Stimulated activated naive CD8-positive, alpha-beta T cell treated with anti-CD3 and anti-CD28 coated beads, Interleukin-15, Interleukin-2, amounts not matched to agents 100 U/mL and 50 U/mL, for 24 hours (primary cell): ENCODE data around the gene RIOK1.

Source experiments
- ATAC-seq: fragments of 150-1000 bp; cut with Tn5 transposase; one replicate; pipeline ENCODE4 v1.10.0; 2021
- DNase-seq: peaks from one replicate; pipeline ENCODE4 v3.0.0; 2021

Gene RIOK1

GRCh38 chr6:7409740-7410139 lies 20.1 kb downstream of the RIOK1 start:
- DNase-seq, result no peak
- ATAC-seq, result no peak

GRCh38 chr6:7410851-7411250 lies 21.2 kb downstream of the RIOK1 start:
- ATAC-seq (no peak), DNase-seq (no peak)

GRCh38 chr6:7411328-7411727 lies 21.7 kb downstream of the RIOK1 start:
- no peak for DNase-seq
- no peak for ATAC-seq

- no peak for ATAC-seq
- DNase-seq, result no peak
These were observed 23.7 kb downstream of the RIOK1 start for GRCh38 chr6:7413151-7413823.

GRCh38 chr6:7414811-7415210 lies 25.2 kb downstream of the RIOK1 start:
- ATAC-seq (no peak), DNase-seq (no peak)

GRCh38 chr6:7417684-7418083 lies 28.1 kb downstream of the RIOK1 start:
- DNase-seq (no peak), ATAC-seq (no peak)

- ATAC-seq, result no peak
These were observed 28.8 kb downstream of the RIOK1 start for GRCh38 chr6:7418238-7418905.

GRCh38 chr6:7419065-7419464 lies 29.5 kb downstream of the RIOK1 start:
- no peak for DNase-seq
- no peak for ATAC-seq

More at GRCh38 chr6:7418238-7418905, 28.8 kb downstream of the RIOK1 start:
- no peak for DNase-seq

- ATAC-seq (no peak), DNase-seq (no peak)
These were observed 31.5 kb downstream of the RIOK1 start for GRCh38 chr6:7421066-7421465.

- no peak for ATAC-seq
- DNase-seq, result no peak
These were observed 34.5 kb downstream of the RIOK1 start for GRCh38 chr6:7424058-7424457.

- no peak for DNase-seq
- no peak for ATAC-seq
These were observed 35.6 kb downstream of the RIOK1 start for GRCh38 chr6:7424967-7425807.

- DNase-seq (no peak), ATAC-seq (no peak)
These were observed 36.2 kb downstream of the RIOK1 start for GRCh38 chr6:7425808-7426190.

GRCh38 chr6:7426447-7427169 lies 37.0 kb downstream of the RIOK1 start:
- ATAC-seq, result no peak

GRCh38 chr6:7431313-7431673 lies 41.7 kb downstream of the RIOK1 start:
- no peak for DNase-seq
- ATAC-seq, result no peak

More at GRCh38 chr6:7426447-7427169, 37.0 kb downstream of the RIOK1 start:
- DNase-seq, result no peak

GRCh38 chr6:7431674-7432390 lies 42.2 kb downstream of the RIOK1 start:
- DNase-seq (no peak), ATAC-seq (no peak)

- DNase-seq, result no peak
- no peak for ATAC-seq
These were observed 42.9 kb downstream of the RIOK1 start for GRCh38 chr6:7432391-7433120.

- ATAC-seq (no peak), DNase-seq (no peak)
These were observed 43.6 kb downstream of the RIOK1 start for GRCh38 chr6:7433121-7433617.

- no peak for DNase-seq
- no peak for ATAC-seq
These were observed 45.1 kb downstream of the RIOK1 start for GRCh38 chr6:7434672-7435071.

- ATAC-seq (no peak), DNase-seq (no peak)
These were observed 48.4 kb downstream of the RIOK1 start for GRCh38 chr6:7438011-7438410.

- no peak for ATAC-seq
- no peak for DNase-seq
These were observed 49.6 kb downstream of the RIOK1 start for GRCh38 chr6:7439228-7439627.

GRCh38 chr6:7440476-7440875 lies 50.9 kb downstream of the RIOK1 start:
- no peak for DNase-seq
- no peak for ATAC-seq
